Effector memory CD4-positive, alpha-beta T cell (primary cell): ENCODE results near the gene GMFB.
"Not testable (repeated sequence)": the region's sequence is repeated elsewhere in the genome, so short reads cannot be mapped to it uniquely, and the experiment has no call there.

Source experiments
- DNase-seq, 3 donors: peaks; one replicate each; pipeline ENCODE4 v3.0.0-alpha.2; 2020
- H3K27ac ChIP-seq: 2 replicates; pipeline ENCODE4 v1.7.0; 2013; ENCODE audit warnings: mild to moderate bottlenecking, low read length, moderate library complexity; ENCODE audit not compliant: insufficient read depth, poor library complexity, severe bottlenecking
- H3K27me3 ChIP-seq: replicated peaks from 2 replicates; pipeline ENCODE4 v1.7.0; 2013; ENCODE audit warnings: mild to moderate bottlenecking, low read length; ENCODE audit not compliant: insufficient read depth, control insufficient read depth, poor library complexity, severe bottlenecking
- H3K36me3 ChIP-seq: 2 replicates; pipeline ENCODE4 v1.7.0; 2013; ENCODE audit warnings: mild to moderate bottlenecking, low read length, moderate library complexity; ENCODE audit not compliant: control insufficient read depth, insufficient read depth
- H3K4me1 ChIP-seq: 2 replicates; pipeline ENCODE4 v1.7.0; 2013; ENCODE audit warnings: low read length, mild to moderate bottlenecking; ENCODE audit not compliant: control insufficient read depth, insufficient read depth, poor library complexity, severe bottlenecking
- H3K4me3 ChIP-seq: 2 replicates; pipeline ENCODE4 v1.7.0; 2013; ENCODE audit warnings: low read length, low read depth, mild to moderate bottlenecking; ENCODE audit not compliant: insufficient read depth, poor library complexity, severe bottlenecking
- H3K9me3 ChIP-seq: 2 replicates; pipeline ENCODE4 v1.7.0; 2013; ENCODE audit warnings: mild to moderate bottlenecking, low read length, moderate library complexity; ENCODE audit not compliant: control insufficient read depth

The GMFB gene

GRCh38 chr14:54465654-54466053, 23.1 kb downstream of the GMFB start:
- no peaks in the 10 kb centered on the region for H3K4me1 ChIP-seq
- peaks cover 5% of the 10 kb centered on the region for H3K9me3 ChIP-seq
- H3K27me3 ChIP-seq = no peaks in the 10 kb centered on the region
- H3K36me3 ChIP-seq = no peaks in the 10 kb centered on the region
- DNase-seq = no peak
- H3K27ac ChIP-seq = no peak overlapping the region
- no peak overlapping the region for H3K4me3 ChIP-seq

GRCh38 chr14:54462048-54462447, 26.7 kb downstream of the GMFB start:
- no peak overlapping the region for H3K27ac ChIP-seq
- no peaks in the 10 kb centered on the region for H3K4me1 ChIP-seq
- no peaks in the 10 kb centered on the region for H3K36me3 ChIP-seq
- DNase-seq = no peak
- no peak overlapping the region for H3K4me3 ChIP-seq
- no peaks in the 10 kb centered on the region for H3K9me3 ChIP-seq
- H3K27me3 ChIP-seq = no peaks in the 10 kb centered on the region

GRCh38 chr14:54459106-54459505, 29.7 kb downstream of the GMFB start:
- Histone ChIP-seq H3K27me3 (no peaks in the 10 kb centered on the region), H3K4me1 (no peaks in the 10 kb centered on the region), H3K36me3 (no peaks in the 10 kb centered on the region), H3K4me3 (no peak overlapping the region), H3K9me3 (no peaks in the 10 kb centered on the region), H3K27ac (no peak overlapping the region)
- DNase-seq = no peak

- H3K4me1 ChIP-seq, H3K4me3 ChIP-seq, H3K27me3 ChIP-seq, DNase-seq, H3K9me3 ChIP-seq, H3K27ac ChIP-seq, H3K36me3 ChIP-seq: not testable (repeated sequence)
Observed at GRCh38 chr14:54458536-54458935, 30.2 kb downstream of the GMFB start.

GRCh38 chr14:54457609-54457996, 31.2 kb downstream of the GMFB start:
- Histone ChIP-seq H3K4me1 (no peaks in the 10 kb centered on the region), H3K9me3 (no peaks in the 10 kb centered on the region), H3K36me3 (no peaks in the 10 kb centered on the region), H3K27me3 (no peaks in the 10 kb centered on the region), H3K4me3 (no peak overlapping the region), H3K27ac (no peak overlapping the region)
- DNase-seq = no peak

GRCh38 chr14:54456820-54457608, 31.8 kb downstream of the GMFB start:
- not testable (repeated sequence) for H3K27me3 ChIP-seq, H3K4me3 ChIP-seq, H3K36me3 ChIP-seq, H3K4me1 ChIP-seq, H3K27ac ChIP-seq, H3K9me3 ChIP-seq, DNase-seq

GRCh38 chr14:54455363-54455762, 33.4 kb downstream of the GMFB start:
- no peaks in the 10 kb centered on the region for H3K9me3 ChIP-seq

GRCh38 chr14:54453990-54454389, 34.8 kb downstream of the GMFB start:
- H3K27me3 ChIP-seq, H3K4me3 ChIP-seq, H3K9me3 ChIP-seq, H3K27ac ChIP-seq, H3K4me1 ChIP-seq, DNase-seq, H3K36me3 ChIP-seq: not testable (repeated sequence)

More at GRCh38 chr14:54455363-54455762, 33.4 kb downstream of the GMFB start:
- Histone ChIP-seq H3K27me3 (no peaks in the 10 kb centered on the region), H3K4me3 (no peak overlapping the region), H3K4me1 (no peaks in the 10 kb centered on the region), H3K27ac (no peak overlapping the region), H3K36me3 (no peaks in the 10 kb centered on the region)
- no peak for DNase-seq

GRCh38 chr14:54453252-54453651, 35.5 kb downstream of the GMFB start:
- no peaks in the 10 kb centered on the region for H3K36me3 ChIP-seq
- no peaks in the 10 kb centered on the region for H3K9me3 ChIP-seq
- no peak overlapping the region for H3K4me3 ChIP-seq
- H3K4me1 ChIP-seq = no peaks in the 10 kb centered on the region
- no peaks in the 10 kb centered on the region for H3K27me3 ChIP-seq
- DNase-seq = no peak
- H3K27ac ChIP-seq = no peak overlapping the region

GRCh38 chr14:54451961-54452360, 36.8 kb downstream of the GMFB start:
- H3K27me3 ChIP-seq = no peaks in the 10 kb centered on the region
- no peak for DNase-seq
- no peaks in the 10 kb centered on the region for H3K4me1 ChIP-seq
- H3K9me3 ChIP-seq = no peaks in the 10 kb centered on the region
- H3K27ac ChIP-seq = no peak overlapping the region
- no peaks in the 10 kb centered on the region for H3K36me3 ChIP-seq
- no peak overlapping the region for H3K4me3 ChIP-seq
